ENCODE data around the gene NIPBL.

DNA sequence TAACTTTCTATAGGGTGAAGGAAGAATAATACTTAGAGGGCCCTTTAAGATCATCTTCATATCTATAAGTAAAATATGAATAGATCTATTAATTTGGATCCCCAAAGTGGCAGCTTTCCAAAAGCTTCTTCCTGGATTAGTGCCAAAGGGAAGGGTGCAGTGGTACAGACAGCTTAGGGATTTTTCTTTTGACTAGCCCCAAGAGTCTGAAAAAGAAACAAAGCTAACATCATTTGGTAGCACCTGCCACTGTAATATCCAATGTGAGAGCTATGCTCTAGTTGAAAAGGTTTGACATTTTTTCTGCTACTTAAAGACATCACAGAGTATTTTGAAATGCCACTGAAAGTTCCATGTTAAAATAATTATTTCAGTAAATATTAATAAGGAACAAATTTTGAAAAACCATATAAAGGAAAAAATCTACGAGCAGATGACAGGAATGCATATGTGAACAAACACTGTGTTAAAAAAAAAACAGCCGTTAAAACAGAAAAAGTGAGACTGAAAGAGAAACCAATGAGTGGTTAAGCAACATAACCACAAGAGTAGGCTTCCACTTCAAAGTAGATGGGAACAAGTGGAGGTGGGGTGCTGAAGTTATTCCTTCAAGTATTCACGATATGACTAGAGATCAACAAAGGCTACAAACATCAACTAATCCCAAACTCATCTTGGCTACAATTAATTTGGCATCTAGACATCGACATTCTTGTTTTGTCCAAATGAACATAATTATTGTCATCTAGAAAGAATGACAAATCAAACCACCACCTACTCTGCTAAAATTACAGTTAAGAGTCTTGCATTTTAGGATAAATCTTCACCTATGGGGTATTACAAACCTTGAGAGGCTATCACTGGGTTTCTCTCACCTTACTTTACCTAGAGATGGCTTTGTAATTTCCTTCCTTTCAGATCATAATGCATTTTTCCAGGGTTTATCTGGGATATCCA is 235.1 kb downstream of the NIPBL start:
- no peak for TF ChIP-seq CTCF (IDR thresholded peaks at IDR 0.05)
- TF ChIP-seq POLR2AphosphoS5 (IDR thresholded peaks at IDR 0.05): no peak
- no peak for TF ChIP-seq POLR2A (IDR thresholded peaks at IDR 0.05)

Data from transverse colon (tissue), 4 donors.